Measurements from ENCODE around the gene TFR2. TPM values are rescaled to one million over a fixed set of nuclear protein-coding genes. Genes with fewer than 3 reads are reported as not detected.
A peak's percentile ranks its signal among the peaks of the same experiment; 100 is the strongest.

TFR2 gene
- total and polyA plus RNA-seq, 2 of the 13 experiments (the other 11 are each of a cell fraction or from before 2014, with no cell fraction given) = 36.9 to 64.2 TPM

DNA sequence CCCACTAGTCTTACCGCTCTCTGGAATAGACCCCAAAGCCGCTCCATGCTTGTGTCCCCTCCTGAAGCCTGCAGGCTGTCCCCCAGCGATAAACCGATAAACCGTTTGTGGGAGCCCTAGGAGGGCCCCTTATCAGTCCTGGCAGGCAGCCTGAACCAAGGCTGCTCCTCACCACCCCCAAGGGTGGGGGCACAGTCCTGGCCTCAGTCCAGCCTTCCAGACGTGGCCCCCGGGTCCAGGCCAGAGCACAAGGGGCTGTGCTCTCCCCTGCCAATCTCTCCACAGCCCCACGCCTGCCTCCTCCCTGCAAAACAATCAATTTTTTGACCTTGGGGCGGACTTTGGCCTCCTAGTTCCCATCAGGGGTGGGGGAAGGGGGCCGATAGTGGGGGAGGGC lies at the start of gene TFR2 (continued):
- TF ChIP-seq NFAT5 (CRISPR knock-in tag; IDR thresholded peaks at IDR 0.05) = no peak
- TF ChIP-seq ZNF562 (CRISPR knock-in tag; IDR thresholded peaks at IDR 0.05; ENCODE audit: borderline replicate concordance) = no peak
- no peak for TF ChIP-seq RBM22 (optimal IDR thresholded peaks at IDR 0.05; ENCODE audit: low read length)
- TF ChIP-seq ISX (CRISPR knock-in tag; conservative IDR thresholded peaks at IDR 0.05) = no peak
- no peak for TF ChIP-seq ZNF768 (CRISPR knock-in tag; IDR thresholded peaks at IDR 0.05)
- TF ChIP-seq ARID4A (CRISPR knock-in tag; IDR thresholded peaks at IDR 0.05; ENCODE audit: borderline replicate concordance) = peak; percentile 59; the same call in 1 of the 2 replicates
- 0 out of 2 replicates have a peak, but pooled peaks have one; percentile 35 for TF ChIP-seq PPARG (CRISPR knock-in tag; conservative IDR thresholded peaks at IDR 0.05)
- peak; percentile 56 for TF ChIP-seq RBM39 (IDR thresholded peaks at IDR 0.05; ENCODE audit: low read depth, low read length, poor library complexity, severe bottlenecking)
- no peak for TF ChIP-seq ZKSCAN1 (IDR thresholded peaks at IDR 0.05; ENCODE audit: low read length)
- TF ChIP-seq, protein P1, sequence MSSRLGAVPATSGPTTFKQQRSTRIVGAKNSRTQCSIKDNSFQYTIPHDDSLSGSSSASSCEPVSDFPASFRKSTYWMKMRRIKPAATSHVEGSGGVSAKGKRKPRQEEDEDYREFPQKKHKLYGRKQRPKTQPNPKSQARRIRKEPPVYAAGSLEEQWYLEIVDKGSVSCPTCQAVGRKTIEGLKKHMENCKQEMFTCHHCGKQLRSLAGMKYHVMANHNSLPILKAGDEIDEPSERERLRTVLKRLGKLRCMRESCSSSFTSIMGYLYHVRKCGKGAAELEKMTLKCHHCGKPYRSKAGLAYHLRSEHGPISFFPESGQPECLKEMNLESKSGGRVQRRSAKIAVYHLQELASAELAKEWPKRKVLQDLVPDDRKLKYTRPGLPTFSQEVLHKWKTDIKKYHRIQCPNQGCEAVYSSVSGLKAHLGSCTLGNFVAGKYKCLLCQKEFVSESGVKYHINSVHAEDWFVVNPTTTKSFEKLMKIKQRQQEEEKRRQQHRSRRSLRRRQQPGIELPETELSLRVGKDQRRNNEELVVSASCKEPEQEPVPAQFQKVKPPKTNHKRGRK (CRISPR knock-in tag; IDR thresholded peaks at IDR 0.05) = no peak
- TF ChIP-seq SAP130 (CRISPR knock-in tag; IDR thresholded peaks at IDR 0.05; ENCODE audit: low read depth) = peak; percentile 71; the same call in 1 of the 2 replicates
- TF ChIP-seq, protein P2, sequence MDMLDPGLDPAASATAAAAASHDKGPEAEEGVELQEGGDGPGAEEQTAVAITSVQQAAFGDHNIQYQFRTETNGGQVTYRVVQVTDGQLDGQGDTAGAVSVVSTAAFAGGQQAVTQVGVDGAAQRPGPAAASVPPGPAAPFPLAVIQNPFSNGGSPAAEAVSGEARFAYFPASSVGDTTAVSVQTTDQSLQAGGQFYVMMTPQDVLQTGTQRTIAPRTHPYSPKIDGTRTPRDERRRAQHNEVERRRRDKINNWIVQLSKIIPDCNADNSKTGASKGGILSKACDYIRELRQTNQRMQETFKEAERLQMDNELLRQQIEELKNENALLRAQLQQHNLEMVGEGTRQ (IDR thresholded peaks at IDR 0.05; ENCODE audit: low read depth, low read length) = no peak
- TF ChIP-seq, protein P2 (CRISPR knock-in tag; IDR thresholded peaks at IDR 0.05; ENCODE audit: borderline replicate concordance) = no peak
- TF ChIP-seq ZNF33B (CRISPR knock-in tag; IDR thresholded peaks at IDR 0.05) = no peak
- no peak for TF ChIP-seq ZMYM2 (CRISPR knock-in tag; IDR thresholded peaks at IDR 0.05)
- TF ChIP-seq ZNF672 (CRISPR knock-in tag; IDR thresholded peaks at IDR 0.05) = no peak
- TF ChIP-seq TEAD3 (CRISPR knock-in tag; optimal IDR thresholded peaks at IDR 0.05; ENCODE audit: borderline replicate concordance) = no peak
- TF ChIP-seq ZNF563 (CRISPR knock-in tag; IDR thresholded peaks at IDR 0.05) = peak; percentile 73; the same call in 1 of the 2 replicates
